Lower lobe of right lung (tissue), 2 donors: ENCODE results near the gene OSBPL9. TPM values are rescaled to one million over a fixed set of nuclear protein-coding genes. Genes with fewer than 3 reads are reported as not detected.

ENCODE experiments used
- ATAC-seq, 2 donors: fragments of 200-7000 bp; cut with Tn5 transposase; one replicate each; pipeline ENCODE4 v1.9.1; 2020 to 2022; ENCODE audit warnings: mild to moderate bottlenecking in 2 of 2, moderate library complexity in 2 of 2
- DNase-seq: peaks from one replicate; pipeline ENCODE4 v3.0.0-alpha.2; 2020
- H3K27ac ChIP-seq: fragments of 200-600 bp; one replicate; pipeline ENCODE4 v1.8.0; 2022
- H3K27me3 ChIP-seq: fragments of 200-600 bp; one replicate; pipeline ENCODE4 v1.8.0; 2022; ENCODE audit warnings: low read depth
- H3K36me3 ChIP-seq: fragments of 200-600 bp; one replicate; pipeline ENCODE4 v1.8.0; 2022; ENCODE audit warnings: mild to moderate bottlenecking
- H3K4me1 ChIP-seq: fragments of 200-600 bp; one replicate; pipeline ENCODE4 v1.8.0; 2022
- H3K4me3 ChIP-seq: fragments of 200-600 bp; one replicate; pipeline ENCODE4 v1.8.0; 2022; ENCODE audit warnings: mild to moderate bottlenecking
- H3K9me3 ChIP-seq: fragments of 200-600 bp; one replicate; pipeline ENCODE4 v1.8.0; 2022
- intact Hi-C: fragments of 100-400 bp; cut with DNase I; formaldehyde crosslinking; loops from one replicate; pipeline ENCODE4 v1.11.0; 2022
- total RNA-seq: library from RNA; stranded (reverse); fragmentation: NEBNext Ultra II Directional; extraction: Animal tissue kit (Norgen Biotek cat#: 25700); gene quantifications from one replicate; pipeline ENCODE4 v1.2.1, GENCODE V29; 2021
- TF ChIP-seq, protein P1 (sequence below): fragments of 200-600 bp; IDR thresholded peaks from one replicate; pipeline ENCODE4 v1.8.0; 2022; ENCODE audit warnings: antibody characterized with exemption, mild to moderate bottlenecking
- donor health status: DM: no; HTN: yes; CAD: no; lungs with severe emphysema.

Gene OSBPL9
- total RNA-seq, 1 donor from 2014 or later: 65.4 TPM

DNA sequence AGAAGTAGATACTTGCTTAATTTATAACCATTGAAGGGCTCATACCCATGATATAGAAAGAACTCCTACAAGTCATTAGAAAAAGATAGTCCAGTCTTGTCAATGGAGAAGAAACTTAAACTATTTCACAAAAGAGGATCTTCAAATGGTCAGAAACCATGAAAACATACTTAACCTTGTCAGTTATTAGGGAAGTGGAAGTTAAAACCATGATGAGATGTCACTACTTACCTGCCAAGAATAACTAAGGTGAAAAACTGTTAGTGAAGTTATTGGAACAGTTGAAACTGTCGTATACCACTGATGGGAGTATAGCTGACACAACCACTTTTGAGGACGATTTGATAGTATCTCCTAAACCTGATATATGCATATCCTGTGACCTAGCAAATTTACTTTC lies 46.8 kb downstream of the OSBPL9 start:
- H3K27ac ChIP-seq: no peak overlapping the region
- no peaks in the 10 kb centered on the region for H3K9me3 ChIP-seq
- no peak overlapping the region for H3K4me3 ChIP-seq
- no peak for DNase-seq
- H3K36me3 ChIP-seq: no peaks in the 10 kb centered on the region
- ATAC-seq: no peak
- H3K27me3 ChIP-seq: no peaks in the 10 kb centered on the region
- intact Hi-C loops: no loop called here
- TF ChIP-seq, protein P1, sequence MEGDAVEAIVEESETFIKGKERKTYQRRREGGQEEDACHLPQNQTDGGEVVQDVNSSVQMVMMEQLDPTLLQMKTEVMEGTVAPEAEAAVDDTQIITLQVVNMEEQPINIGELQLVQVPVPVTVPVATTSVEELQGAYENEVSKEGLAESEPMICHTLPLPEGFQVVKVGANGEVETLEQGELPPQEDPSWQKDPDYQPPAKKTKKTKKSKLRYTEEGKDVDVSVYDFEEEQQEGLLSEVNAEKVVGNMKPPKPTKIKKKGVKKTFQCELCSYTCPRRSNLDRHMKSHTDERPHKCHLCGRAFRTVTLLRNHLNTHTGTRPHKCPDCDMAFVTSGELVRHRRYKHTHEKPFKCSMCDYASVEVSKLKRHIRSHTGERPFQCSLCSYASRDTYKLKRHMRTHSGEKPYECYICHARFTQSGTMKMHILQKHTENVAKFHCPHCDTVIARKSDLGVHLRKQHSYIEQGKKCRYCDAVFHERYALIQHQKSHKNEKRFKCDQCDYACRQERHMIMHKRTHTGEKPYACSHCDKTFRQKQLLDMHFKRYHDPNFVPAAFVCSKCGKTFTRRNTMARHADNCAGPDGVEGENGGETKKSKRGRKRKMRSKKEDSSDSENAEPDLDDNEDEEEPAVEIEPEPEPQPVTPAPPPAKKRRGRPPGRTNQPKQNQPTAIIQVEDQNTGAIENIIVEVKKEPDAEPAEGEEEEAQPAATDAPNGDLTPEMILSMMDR: no peak
- peaks cover 28% of the 10 kb centered on the region for H3K4me1 ChIP-seq

DNA sequence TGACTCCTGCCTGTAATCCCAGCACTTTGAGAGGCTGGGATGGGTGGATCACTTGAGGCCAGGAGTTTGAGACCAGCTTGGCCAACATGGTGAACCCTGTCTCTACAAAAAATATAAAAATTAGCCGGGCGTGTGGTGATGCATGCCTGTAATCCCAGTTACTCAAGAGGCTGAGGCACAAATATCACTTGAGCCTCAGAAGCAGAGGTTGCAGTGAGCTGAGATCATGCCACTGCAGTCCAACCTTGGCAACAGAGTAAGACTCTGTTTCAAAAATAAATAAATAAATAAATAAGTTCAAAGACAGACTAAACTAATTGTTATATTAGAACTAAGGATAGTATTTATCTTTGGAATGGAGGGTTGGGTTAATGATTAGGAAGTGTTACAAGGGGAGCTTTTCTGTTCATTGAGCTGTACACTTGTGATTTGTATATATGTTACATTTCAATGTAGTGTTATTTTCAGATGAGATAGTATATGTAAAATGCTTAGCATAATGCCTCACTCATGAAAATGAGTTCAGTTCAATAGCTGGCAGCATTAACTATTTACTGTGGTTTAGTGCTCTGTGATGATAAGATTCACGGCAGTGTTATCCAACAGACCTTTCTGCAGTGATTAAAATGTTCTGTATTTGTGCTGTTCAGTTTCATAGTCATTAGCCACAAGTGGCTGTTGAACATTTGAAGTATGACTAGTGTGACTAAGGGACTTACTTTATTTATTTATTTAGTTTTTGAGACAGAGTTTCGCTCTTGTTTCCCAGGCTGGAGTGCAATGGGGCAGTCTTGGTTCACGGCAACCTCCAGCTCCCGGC lies 47.7 kb downstream of the OSBPL9 start:
- H3K36me3 ChIP-seq: no peaks in the 10 kb centered on the region
- H3K4me1 ChIP-seq: peaks cover 35% of the 10 kb centered on the region
- H3K9me3 ChIP-seq: no peaks in the 10 kb centered on the region
- TF ChIP-seq, protein P1: no peak
- intact Hi-C loops: no loop called here
- DNase-seq (no peak), ATAC-seq (peak; percentile 66 to 88)
- no peak overlapping the region for H3K27ac ChIP-seq
- no peaks in the 10 kb centered on the region for H3K27me3 ChIP-seq
- H3K4me3 ChIP-seq: no peak overlapping the region

DNA sequence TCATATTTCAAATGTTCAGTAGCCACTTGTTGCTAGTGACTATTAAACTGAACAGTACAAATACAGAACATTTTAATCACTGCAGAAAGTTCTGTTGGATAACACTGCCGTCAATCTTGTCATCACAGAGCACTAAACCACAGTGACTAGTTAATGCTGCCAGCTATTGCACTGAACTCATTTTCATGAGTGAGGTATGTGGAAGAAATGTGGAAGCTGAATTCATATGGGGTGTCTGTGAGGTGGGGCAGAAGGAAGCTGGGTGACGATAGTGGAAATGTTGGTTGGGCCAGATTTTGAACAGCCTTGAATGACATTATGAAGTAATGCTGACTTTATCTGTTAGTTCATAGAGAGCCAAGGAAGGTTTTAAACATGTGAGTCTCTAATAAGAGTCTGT lies 49.6 kb downstream of the OSBPL9 start:
- DNase-seq: no peak
- ATAC-seq: peak; percentile 28 to 74
- no peaks in the 10 kb centered on the region for H3K36me3 ChIP-seq
- no peak overlapping the region for H3K4me3 ChIP-seq
- peaks cover 31% of the 10 kb centered on the region for H3K4me1 ChIP-seq
- TF ChIP-seq, protein P1: no peak
- H3K27me3 ChIP-seq: no peaks in the 10 kb centered on the region
- H3K27ac ChIP-seq: peak overlapping the region; percentile 20
- intact Hi-C loops: no loop called here
- H3K9me3 ChIP-seq: no peaks in the 10 kb centered on the region

DNA sequence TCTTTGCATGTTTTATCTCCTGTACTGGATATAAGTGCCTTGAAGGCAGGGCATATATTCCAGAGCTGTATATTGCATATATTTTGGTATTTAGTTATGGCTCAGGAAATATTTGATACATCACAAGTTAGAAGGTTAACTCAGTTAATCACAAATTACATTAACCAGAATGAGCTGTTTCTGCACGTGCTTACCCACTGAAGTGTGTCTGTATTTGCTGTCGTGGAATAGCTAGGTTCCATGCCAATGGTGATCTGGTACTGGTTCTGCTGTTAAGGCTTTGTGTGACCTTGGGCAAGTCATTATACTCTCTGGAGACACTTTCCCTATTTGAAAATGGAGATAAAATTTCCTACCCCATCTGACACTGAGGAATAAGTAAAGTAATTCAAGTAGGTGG lies 50.7 kb downstream of the OSBPL9 start:
- peaks cover 34% of the 10 kb centered on the region for H3K4me1 ChIP-seq
- no peaks in the 10 kb centered on the region for H3K9me3 ChIP-seq
- DNase-seq (no peak), ATAC-seq (no peak)
- H3K4me3 ChIP-seq: no peak overlapping the region
- TF ChIP-seq, protein P1: no peak
- H3K27ac ChIP-seq: no peak overlapping the region
- intact Hi-C loops: no loop called here
- H3K36me3 ChIP-seq: no peaks in the 10 kb centered on the region
- H3K27me3 ChIP-seq: no peaks in the 10 kb centered on the region

DNA sequence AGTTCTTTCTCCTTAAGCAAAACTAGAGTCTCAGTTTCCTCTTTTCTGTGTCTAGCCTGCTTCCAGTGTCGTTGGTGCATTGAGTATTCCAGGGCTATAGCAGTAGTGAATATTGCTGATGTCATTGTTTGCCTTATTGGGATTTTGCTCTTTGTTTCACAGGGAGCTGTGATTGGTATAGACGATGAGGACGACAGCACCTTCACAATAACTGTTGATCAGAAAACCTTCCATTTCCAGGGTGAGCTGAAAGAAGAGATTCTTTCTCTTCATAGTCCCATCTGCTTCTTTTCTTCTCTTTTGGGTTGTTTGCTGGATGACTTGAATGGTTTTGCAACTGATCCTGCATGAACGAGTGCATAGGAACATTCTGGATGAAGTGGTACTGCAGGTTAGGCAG lies 52.4 kb downstream of the OSBPL9 start:
- intact Hi-C loops: no loop called here
- no peak overlapping the region for H3K27ac ChIP-seq
- peaks cover 28% of the 10 kb centered on the region for H3K4me1 ChIP-seq
- ATAC-seq (no peak), DNase-seq (no peak)
- TF ChIP-seq, protein P1: no peak
- H3K27me3 ChIP-seq: no peaks in the 10 kb centered on the region
- no peaks in the 10 kb centered on the region for H3K9me3 ChIP-seq
- no peaks in the 10 kb centered on the region for H3K36me3 ChIP-seq
- H3K4me3 ChIP-seq: no peak overlapping the region
